Small intestine (tissue), 7 donors: Measurements from ENCODE around the gene PSG1. TPM values are rescaled to one million over a fixed set of nuclear protein-coding genes. Genes with fewer than 3 reads are reported as not detected.
"Not testable (repeated sequence)": the region's sequence is repeated elsewhere in the genome, so short reads cannot be mapped to it uniquely, and the experiment has no call there.

Experiments used
- DNase-seq, 2 donors: peaks; one replicate each; pipeline versions ENCODE4 v3.0.0 to v3.0.0-alpha.2; 2013
- FAIRE-seq: peaks from 2 replicates; lab custom pipeline; 2012; peaks lifted over from hg19 to GRCh38; lab: Jason Lieb, UNC
- H3K27ac ChIP-seq, 3 donors: one replicate each; pipeline ENCODE4 v1.5.1; 2013; ENCODE audit warnings: low read length in 2 of 3, mild to moderate bottlenecking in 2 of 3, control low read depth in 1 of 3, inconsistent platforms in 1 of 3, low read depth in 1 of 3, moderate library complexity in 1 of 3
- H3K27me3 ChIP-seq, 3 donors: one replicate each; pipeline ENCODE4 v1.6.1; 2013; ENCODE audit warnings: low read length in 3 of 3, inconsistent platforms in 1 of 3; ENCODE audit not compliant: control insufficient read depth in 3 of 3, insufficient read depth in 3 of 3
- H3K36me3 ChIP-seq, 3 donors: one replicate each; pipeline ENCODE4 v1.6.1; 2013; ENCODE audit warnings: low read length in 3 of 3, inconsistent platforms in 1 of 3, low read depth in 1 of 3, mild to moderate bottlenecking in 1 of 3, moderate library complexity in 1 of 3; ENCODE audit not compliant: control insufficient read depth in 3 of 3, insufficient read depth in 2 of 3
- H3K4me1 ChIP-seq, 3 donors: one replicate each; pipeline ENCODE4 v1.6.1; 2013; ENCODE audit warnings: low read length in 2 of 3, inconsistent platforms in 1 of 3, low read depth in 1 of 3, mild to moderate bottlenecking in 1 of 3, moderate library complexity in 1 of 3; ENCODE audit not compliant: control insufficient read depth in 3 of 3, insufficient read depth in 2 of 3
- H3K4me3 ChIP-seq, 3 donors: one replicate each; pipeline ENCODE4 v1.5.1; 2013; ENCODE audit warnings: low read length in 3 of 3, control low read depth in 1 of 3, inconsistent platforms in 1 of 3, low read depth in 1 of 3, mild to moderate bottlenecking in 1 of 3, moderate library complexity in 1 of 3
- H3K9me3 ChIP-seq, 2 donors: one replicate each; pipeline ENCODE4 v1.6.1; 2013; ENCODE audit warnings: low read depth in 1 of 2, low read length in 1 of 2; ENCODE audit not compliant: control insufficient read depth in 2 of 2, insufficient read depth in 1 of 2
- WGBS, 3 donors: extraction: QIAGEN DNeasy Blood & Tissue Kit; methylation state at CpG; one replicate each; pipeline ENCODE4 v1.1.7; 2013; 5-methylcytosine and 5-hydroxymethylcytosine counted together
- polyA plus RNA-seq, 4 donors: library from polyadenylated mRNA; stranded (reverse) in 3 of 4; unstranded in 1 of 4; fragments of 200-250 nt in 3 of 4; fragments of 120-200 nt in 1 of 4; gene quantifications; one replicate each; pipeline versions ENCODE4 v1.2.1 to v1.2.3, GENCODE V29; 2013
- donor health status: healthy with polysubstance abuse.
- donor health status: control.
- donor health status: control.
- donor health status: Bipolar disorder and iron deficiency.
- donor health status: healthy.

Gene PSG1
- polyA plus RNA-seq, 4 donors = not detected

- not testable (repeated sequence) for H3K4me3 ChIP-seq, H3K9me3 ChIP-seq, FAIRE-seq, H3K4me1 ChIP-seq, H3K27me3 ChIP-seq, H3K36me3 ChIP-seq, DNase-seq, H3K27ac ChIP-seq
- 28 to 53% (median 39%) methylated on average over 1 of the region's 1 CpG for WGBS, 3 donors
These were observed 3.6 kb downstream of the PSG1 start for GRCh38 chr19:42875881-42876280.

DNA sequence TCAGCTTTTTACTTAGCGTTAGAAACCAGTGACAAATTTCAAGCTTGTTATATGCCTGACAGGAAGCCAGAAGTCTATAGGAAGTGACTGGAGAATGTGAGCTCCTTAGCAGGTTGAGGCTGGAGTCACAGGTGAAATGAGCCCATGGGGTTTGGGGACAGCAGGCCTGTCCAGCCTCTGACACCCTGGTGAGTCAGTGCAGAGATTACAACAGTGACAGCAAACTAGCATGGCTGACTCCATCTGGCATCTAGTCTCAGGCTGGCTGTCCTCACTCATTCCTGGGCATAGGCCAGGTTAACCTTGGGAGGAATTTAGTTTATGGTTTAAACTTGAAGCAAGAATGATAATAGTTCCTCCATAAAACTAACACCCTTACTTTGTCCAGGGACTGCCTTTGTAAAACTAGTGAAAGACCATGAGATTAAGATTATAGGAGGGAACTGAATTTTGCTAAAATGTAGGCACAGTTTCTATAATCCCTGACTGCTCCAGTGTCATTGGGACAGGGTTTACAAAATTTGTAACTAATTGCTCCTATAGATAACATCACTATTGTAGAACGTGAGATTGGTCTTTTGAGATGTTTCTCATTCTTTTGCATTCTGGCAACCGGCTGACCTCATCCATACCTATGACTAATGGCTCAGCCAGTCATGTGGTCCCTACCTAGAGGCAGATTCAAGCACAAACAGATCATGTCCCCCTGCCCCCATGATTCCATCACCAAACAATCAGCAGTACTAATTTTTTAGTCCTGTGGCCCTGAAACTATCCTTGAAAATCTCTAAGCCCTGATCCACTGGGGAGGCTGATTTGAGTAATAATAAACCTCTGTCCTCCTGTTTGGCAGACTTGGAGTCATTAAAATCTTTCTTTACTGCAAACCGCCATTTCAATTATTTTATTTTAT, 4.4 kb downstream of the PSG1 start:
- H3K36me3 ChIP-seq, H3K4me1 ChIP-seq, FAIRE-seq, DNase-seq, H3K27ac ChIP-seq, H3K9me3 ChIP-seq, H3K4me3 ChIP-seq, H3K27me3 ChIP-seq: not testable (repeated sequence)
- WGBS, 3 donors = 51 to 66% (median 57%) methylated on average over 4 of the region's 4 CpGs

GRCh38 chr19:42874136-42874535, 5.4 kb downstream of the PSG1 start:
- H3K4me3 ChIP-seq, H3K27ac ChIP-seq, H3K27me3 ChIP-seq, H3K36me3 ChIP-seq, DNase-seq, FAIRE-seq, H3K9me3 ChIP-seq, H3K4me1 ChIP-seq: not testable (repeated sequence)
- WGBS, 3 donors = 89 to 98% (median 93%) methylated on average over 3 of the region's 3 CpGs

GRCh38 chr19:42872608-42873007, 6.9 kb downstream of the PSG1 start:
- no peaks in the 10 kb centered on the region for H3K4me1 ChIP-seq
- WGBS, 3 donors = 53 to 59% (median 56%) methylated on average over 3 of the region's 3 CpGs
- no peaks in the 10 kb centered on the region for H3K36me3 ChIP-seq
- H3K4me3 ChIP-seq = no peak overlapping the region
- H3K27me3 ChIP-seq = no peaks in the 10 kb centered on the region
- DNase-seq (no peak), FAIRE-seq (no peak)
- H3K9me3 ChIP-seq = no peaks in the 10 kb centered on the region
- H3K27ac ChIP-seq = no peak overlapping the region

DNA sequence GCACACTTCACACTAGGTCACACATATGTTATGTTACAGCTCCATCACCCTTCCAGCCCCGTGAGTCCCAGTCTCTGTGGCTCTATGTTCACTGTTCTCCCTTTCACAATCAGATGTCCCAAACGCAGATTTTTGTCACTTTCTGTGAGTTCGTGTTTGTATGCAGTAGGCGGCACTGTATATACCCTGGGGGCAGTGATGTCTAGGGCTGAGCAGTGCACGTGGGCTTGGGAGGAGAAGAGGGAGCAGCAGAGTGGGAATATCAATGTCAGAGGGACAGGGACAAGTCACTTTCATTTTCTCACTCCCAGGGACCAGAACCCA, 22.0 kb downstream of the PSG1 start:
- no peaks in the 10 kb centered on the region for H3K36me3 ChIP-seq
- H3K9me3 ChIP-seq = no peaks in the 10 kb centered on the region
- DNase-seq = no peak
- 63 to 67% (median 67%) methylated on average over 5 of the region's 5 CpGs for WGBS, 3 donors
- no peaks in the 10 kb centered on the region for H3K4me1 ChIP-seq
- FAIRE-seq = no peak
- no peaks in the 10 kb centered on the region for H3K27me3 ChIP-seq
- no peak overlapping the region for H3K4me3 ChIP-seq
- no peak overlapping the region for H3K27ac ChIP-seq

GRCh38 chr19:42856866-42857543, 22.5 kb downstream of the PSG1 start:
- H3K27ac ChIP-seq, H3K9me3 ChIP-seq, H3K36me3 ChIP-seq, H3K4me3 ChIP-seq, H3K4me1 ChIP-seq, H3K27me3 ChIP-seq, FAIRE-seq, DNase-seq: not testable (repeated sequence)
- 76 to 85% (median 79%) methylated on average over 19 of the region's 19 CpGs for WGBS, 3 donors

DNA sequence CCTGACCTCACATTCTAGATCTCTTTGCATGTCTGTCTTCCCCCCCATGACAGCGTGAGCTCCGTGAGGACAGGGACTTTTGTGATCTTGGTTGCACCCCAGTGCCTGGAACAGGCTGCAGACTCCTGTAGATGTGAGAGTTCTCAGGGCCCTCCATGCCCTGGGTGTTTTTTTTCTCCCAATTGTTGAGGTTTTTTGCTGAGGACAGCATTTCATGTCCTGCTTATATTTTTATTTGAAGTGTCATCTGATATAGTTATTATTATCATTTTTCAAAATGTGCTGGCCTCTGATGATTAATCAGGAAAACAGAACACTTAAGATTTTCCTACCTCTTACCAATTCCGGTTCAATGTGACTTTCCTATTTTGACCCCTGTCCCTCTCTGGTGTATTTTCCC, 24.8 kb downstream of the PSG1 start:
- H3K4me1 ChIP-seq, DNase-seq, H3K27ac ChIP-seq, FAIRE-seq, H3K4me3 ChIP-seq, H3K36me3 ChIP-seq, H3K27me3 ChIP-seq, H3K9me3 ChIP-seq: not testable (repeated sequence)
- WGBS, 3 donors = 79 to 93% (median 85%) methylated on average over 1 of the region's 3 CpGs

- not testable (repeated sequence) for DNase-seq, H3K4me3 ChIP-seq, H3K4me1 ChIP-seq, H3K27ac ChIP-seq, H3K36me3 ChIP-seq, H3K27me3 ChIP-seq, FAIRE-seq, H3K9me3 ChIP-seq
- 81 to 89% (median 89%) methylated on average over 1 of the region's 1 CpG for WGBS, 3 donors
These were observed 26.3 kb downstream of the PSG1 start for GRCh38 chr19:42853231-42853630.
